Adipocyte (in vitro differentiated cells): ENCODE results near the gene IFNA13.
"Not testable (repeated sequence)": the region's sequence is repeated elsewhere in the genome, so short reads cannot be mapped to it uniquely, and the experiment has no call there.

Experiments
- DNase-seq: peaks from one replicate; pipeline ENCODE4 v3.0.0-alpha.2; 2015; ENCODE audit warnings: low read depth
- H3K27me3 ChIP-seq: replicated peaks from 2 replicates; pipeline ENCODE4 v1.7.0; 2013; ENCODE audit warnings: mild to moderate bottlenecking, low read length, moderate library complexity; ENCODE audit not compliant: control insufficient read depth, insufficient read depth
- H3K36me3 ChIP-seq: 2 replicates; pipeline ENCODE4 v1.7.0; 2013; ENCODE audit warnings: low read length, mild to moderate bottlenecking, moderate library complexity; ENCODE audit not compliant: control insufficient read depth, insufficient read depth, severe bottlenecking
- H3K4me1 ChIP-seq: 2 replicates; pipeline ENCODE4 v1.7.0; 2013; ENCODE audit warnings: mild to moderate bottlenecking, low read length, moderate library complexity; ENCODE audit not compliant: control insufficient read depth, insufficient read depth
- H3K4me3 ChIP-seq: 2 replicates; pipeline ENCODE4 v1.7.0; 2013; ENCODE audit warnings: mild to moderate bottlenecking, low read length, moderate library complexity
- H3K9ac ChIP-seq: 2 replicates; pipeline ENCODE4 v1.7.0; 2013; ENCODE audit warnings: mild to moderate bottlenecking, low read length, moderate library complexity
- H3K9me3 ChIP-seq: 2 replicates; pipeline ENCODE4 v1.7.0; 2013; ENCODE audit warnings: mild to moderate bottlenecking, low read length, moderate library complexity; ENCODE audit not compliant: control insufficient read depth

The IFNA13 gene

GRCh38 chr9:21395778-21396717, 28.2 kb upstream of the IFNA13 start:
- Histone ChIP-seq H3K9me3 (no peaks in the 10 kb centered on the region), H3K27me3 (no peaks in the 10 kb centered on the region), H3K4me3 (peak overlapping the region; percentile 79), H3K36me3 (no peaks in the 10 kb centered on the region), H3K9ac (peak overlapping the region; percentile 79), H3K4me1 (peaks cover 6% of the 10 kb centered on the region)
- DNase-seq, result peak; percentile 76

DNA sequence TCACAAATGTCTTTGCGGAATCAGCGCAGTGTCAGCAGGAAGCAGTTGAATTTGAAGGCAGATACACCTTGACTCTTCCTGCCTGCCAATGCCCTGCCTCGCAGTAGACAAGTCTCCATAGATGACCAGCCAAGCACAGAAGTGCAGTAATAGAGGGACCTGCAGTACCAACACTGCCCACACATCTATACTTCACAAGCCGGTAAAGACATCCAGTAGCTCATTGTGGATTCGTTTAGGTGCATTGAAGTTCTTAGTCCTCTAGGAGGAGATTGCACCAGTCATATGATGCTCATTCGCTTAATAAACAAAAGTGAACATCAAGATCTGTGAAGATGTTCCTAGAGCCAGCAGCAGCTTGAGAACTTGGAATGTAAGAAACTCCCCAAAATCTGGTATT, 24.4 kb upstream of the IFNA13 start:
- Histone ChIP-seq H3K9me3 (no peaks in the 10 kb centered on the region), H3K27me3 (no peaks in the 10 kb centered on the region), H3K4me1 (no peaks in the 10 kb centered on the region), H3K36me3 (no peaks in the 10 kb centered on the region), H3K9ac (no peak overlapping the region), H3K4me3 (no peak overlapping the region)
- no peak for DNase-seq

DNA sequence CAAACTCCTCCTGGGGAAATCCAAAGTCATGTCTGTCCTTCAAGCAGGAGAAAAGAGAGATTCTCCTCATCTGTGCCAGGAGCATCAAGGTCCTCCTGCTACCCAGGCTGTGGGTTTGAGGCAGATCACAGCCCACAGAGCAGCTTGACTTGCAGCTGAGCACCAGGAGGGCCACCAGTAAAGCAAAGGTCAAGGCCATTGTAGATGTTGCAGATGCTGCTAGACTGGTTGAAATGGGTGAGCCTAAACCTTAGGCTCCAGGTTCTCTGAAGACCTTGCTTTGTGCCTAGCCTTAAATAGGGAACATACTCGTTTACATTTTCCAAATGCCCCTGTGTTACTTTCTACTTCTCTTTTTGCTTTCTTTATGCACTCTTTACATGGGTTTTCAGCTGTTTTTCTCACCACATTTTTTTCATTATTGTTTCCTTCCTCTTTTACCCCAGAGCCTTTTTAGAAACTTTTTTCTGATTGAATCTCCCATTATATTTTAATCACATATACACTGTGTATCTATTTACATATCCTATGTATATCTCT, 17.3 kb upstream of the IFNA13 start, which contains the start of gene IFNA2:
Gene IFNA2, minus strand, starts transcription at position 268 of the 540 bp plus-strand sequence. Its CDS starts 69 bp downstream, at position 199.
- Histone ChIP-seq H3K9me3 (no peaks in the 10 kb centered on the region), H3K4me3 (no peak within 1 kb of the TSS), H3K9ac (no peak within 1 kb of the TSS), H3K36me3 (no peaks in the 10 kb centered on the region), H3K27me3 (peaks cover 5% of the 10 kb centered on the region), H3K4me1 (no peaks in the 10 kb centered on the region)
- no peak for DNase-seq

DNA sequence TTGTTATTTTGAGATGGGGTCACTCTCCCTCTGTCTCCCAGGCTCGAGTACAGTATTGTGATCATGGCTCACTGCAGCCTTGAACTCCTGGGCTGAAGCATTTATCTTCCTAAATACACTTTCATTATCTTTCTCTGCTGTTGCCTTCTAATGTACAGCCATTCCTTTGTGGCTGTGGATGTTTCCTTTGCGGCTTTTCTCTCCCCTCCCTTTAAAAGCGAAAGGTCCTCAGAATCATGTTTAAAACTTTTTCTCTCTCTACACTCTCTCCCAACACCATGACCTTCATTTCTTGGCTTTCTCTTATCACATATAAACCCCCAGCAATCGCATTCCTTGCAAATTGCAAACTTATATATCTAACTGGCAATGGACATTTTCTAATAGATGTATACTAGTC, 15.8 kb upstream of the IFNA13 start:
- no peaks in the 10 kb centered on the region for H3K4me1 ChIP-seq
- no peak for DNase-seq
- peaks cover 7% of the 10 kb centered on the region for H3K27me3 ChIP-seq
- no peak overlapping the region for H3K9ac ChIP-seq
- H3K9me3 ChIP-seq, result no peaks in the 10 kb centered on the region
- no peaks in the 10 kb centered on the region for H3K36me3 ChIP-seq
- no peak overlapping the region for H3K4me3 ChIP-seq

GRCh38 chr9:21381448-21382339, 13.8 kb upstream of the IFNA13 start:
- Histone ChIP-seq H3K4me1 (no peaks in the 10 kb centered on the region), H3K36me3 (no peaks in the 10 kb centered on the region), H3K9ac (no peak overlapping the region), H3K4me3 (no peak overlapping the region), H3K9me3 (no peaks in the 10 kb centered on the region), H3K27me3 (peaks cover 7% of the 10 kb centered on the region)
- DNase-seq, result no peak

DNA sequence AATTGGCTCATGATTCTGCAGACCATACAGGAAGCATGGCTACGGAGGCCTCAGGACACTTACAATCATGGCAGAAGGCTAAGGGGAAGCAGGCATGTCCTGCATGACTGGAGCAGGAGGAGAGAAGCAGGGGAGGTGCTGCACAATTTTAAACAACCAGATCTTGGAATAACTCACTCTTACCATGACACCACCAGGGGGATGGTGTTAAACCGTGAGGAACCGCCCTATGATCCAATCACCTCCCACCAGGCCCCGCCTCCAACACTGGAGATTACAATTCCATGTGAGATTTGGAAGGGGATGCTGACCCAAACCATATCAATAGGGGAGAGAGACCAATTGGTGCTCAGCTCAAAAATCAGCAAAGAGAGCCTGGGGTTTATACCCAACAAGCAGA, 3.6 kb upstream of the IFNA13 start:
- DNase-seq, H3K4me1 ChIP-seq, H3K9ac ChIP-seq, H3K4me3 ChIP-seq, H3K36me3 ChIP-seq, H3K9me3 ChIP-seq, H3K27me3 ChIP-seq: not testable (repeated sequence)

GRCh38 chr9:21367169-21367568, 688 bp downstream of the IFNA13 start:
- not testable (repeated sequence) for H3K9me3 ChIP-seq, H3K4me3 ChIP-seq, DNase-seq, H3K36me3 ChIP-seq, H3K9ac ChIP-seq, H3K4me1 ChIP-seq, H3K27me3 ChIP-seq

DNA sequence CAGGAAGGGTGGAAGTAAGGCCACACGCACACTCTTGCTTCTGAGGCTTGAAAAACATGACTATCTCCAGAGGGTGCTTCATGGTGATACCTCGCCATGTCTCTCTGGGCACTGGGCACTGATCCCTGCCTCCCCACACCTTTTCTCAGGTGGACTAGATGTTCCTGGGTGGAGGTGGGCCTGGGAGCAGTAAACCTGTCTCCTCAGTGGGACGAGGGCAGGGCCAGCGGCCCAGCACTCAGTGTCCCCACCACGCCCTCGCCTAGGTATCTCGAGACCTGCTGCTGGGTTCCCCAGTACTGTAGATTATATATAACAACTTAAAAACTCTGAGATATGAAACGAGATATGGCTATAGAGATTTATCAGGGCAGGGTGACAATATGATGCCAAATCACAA, 5.6 kb downstream of the IFNA13 start:
- H3K36me3 ChIP-seq, result no peaks in the 10 kb centered on the region
- no peak overlapping the region for H3K4me3 ChIP-seq
- no peak for DNase-seq
- H3K4me1 ChIP-seq, result no peaks in the 10 kb centered on the region
- peaks cover 4% of the 10 kb centered on the region for H3K27me3 ChIP-seq
- no peak overlapping the region for H3K9ac ChIP-seq
- no peaks in the 10 kb centered on the region for H3K9me3 ChIP-seq

DNA sequence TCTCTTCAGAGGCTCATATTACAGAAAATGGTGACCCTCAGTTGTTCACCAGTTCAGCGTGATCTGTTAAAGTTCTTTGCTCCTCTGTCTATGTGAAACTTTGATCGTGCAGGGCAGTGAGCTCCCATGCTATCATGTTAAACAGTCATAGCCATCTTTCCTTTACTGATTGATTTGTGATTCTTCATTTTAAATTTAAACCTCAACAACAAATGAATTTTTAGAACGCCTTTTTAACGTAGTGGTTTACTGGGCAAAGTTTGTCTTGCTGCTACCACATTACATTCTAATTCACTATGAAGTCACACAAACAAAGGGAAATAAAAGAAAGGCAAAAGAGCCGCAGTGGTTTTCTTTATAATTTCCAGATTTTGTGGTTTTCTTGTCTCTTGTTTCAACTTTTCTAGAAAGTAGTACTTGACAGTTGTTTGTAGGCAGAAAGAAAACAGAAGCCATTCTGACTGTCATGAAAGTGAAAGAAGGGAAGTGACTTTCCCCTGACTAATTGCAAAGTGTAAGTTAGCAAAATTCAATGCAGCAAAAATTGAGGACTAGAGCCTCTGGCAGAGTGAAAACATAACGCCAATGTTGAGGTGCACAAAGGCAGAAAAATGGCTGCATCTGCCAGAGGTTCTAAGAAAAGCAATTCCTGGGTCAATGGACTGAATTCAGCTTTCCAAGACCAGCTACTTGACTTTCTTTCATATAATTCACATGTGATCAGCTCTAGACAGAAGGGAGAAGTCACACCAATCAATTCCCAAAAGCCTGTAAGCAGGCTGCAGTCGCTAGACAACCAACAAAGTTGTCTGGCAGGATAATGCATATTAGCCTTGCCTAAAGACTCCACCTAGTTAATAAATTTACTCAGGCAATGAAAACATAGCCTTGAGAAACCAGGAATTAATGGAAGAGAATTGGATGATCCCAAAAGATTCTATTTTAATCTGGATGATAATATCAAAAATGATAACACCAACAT, 10.1 kb downstream of the IFNA13 start:
- Histone ChIP-seq H3K27me3 (no peaks in the 10 kb centered on the region), H3K9me3 (no peaks in the 10 kb centered on the region), H3K4me3 (no peak overlapping the region), H3K4me1 (no peaks in the 10 kb centered on the region), H3K36me3 (no peaks in the 10 kb centered on the region), H3K9ac (no peak overlapping the region)
- peak; percentile 17 for DNase-seq

DNA sequence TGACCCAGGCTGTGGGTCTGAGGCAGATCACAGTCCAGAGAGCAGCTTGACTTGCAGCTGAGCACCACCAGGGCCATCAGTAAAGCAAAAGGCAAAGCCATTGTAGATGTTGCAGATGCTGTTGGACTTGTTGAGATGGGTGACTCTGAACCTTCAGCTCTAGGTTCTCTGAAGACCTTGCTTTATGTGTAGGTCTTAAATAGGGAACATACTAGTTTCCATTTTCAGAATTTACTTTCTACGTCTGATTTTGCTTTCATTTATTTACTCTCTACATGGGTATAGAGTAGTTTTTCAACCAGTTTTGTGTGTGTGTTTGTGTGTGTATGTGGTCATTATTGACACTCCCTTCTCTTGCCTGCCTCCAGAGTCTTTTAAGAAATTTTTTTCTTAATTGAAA, 17.1 kb downstream of the IFNA13 start, which contains the start of gene IFNA6:
Gene IFNA6, minus strand, starts transcription at position 101 of the 400 bp plus-strand sequence. Its CDS starts 0 bp downstream, at position 101.
- no peaks in the 10 kb centered on the region for H3K36me3 ChIP-seq
- no peaks in the 10 kb centered on the region for H3K4me1 ChIP-seq
- no peaks in the 10 kb centered on the region for H3K9me3 ChIP-seq
- DNase-seq, result no peak
- H3K4me3 ChIP-seq, result no peak within 1 kb of the TSS
- no peaks in the 10 kb centered on the region for H3K27me3 ChIP-seq
- no peak within 1 kb of the TSS for H3K9ac ChIP-seq
